ENCODE data around the gene LAD1. TPM values are rescaled to one million over a fixed set of nuclear protein-coding genes. Genes with fewer than 3 reads are reported as not detected.

Gene LAD1
- total and polyA plus RNA-seq, 8 donors = 11.5 to 37.6 (median 12.0) TPM

DNA sequence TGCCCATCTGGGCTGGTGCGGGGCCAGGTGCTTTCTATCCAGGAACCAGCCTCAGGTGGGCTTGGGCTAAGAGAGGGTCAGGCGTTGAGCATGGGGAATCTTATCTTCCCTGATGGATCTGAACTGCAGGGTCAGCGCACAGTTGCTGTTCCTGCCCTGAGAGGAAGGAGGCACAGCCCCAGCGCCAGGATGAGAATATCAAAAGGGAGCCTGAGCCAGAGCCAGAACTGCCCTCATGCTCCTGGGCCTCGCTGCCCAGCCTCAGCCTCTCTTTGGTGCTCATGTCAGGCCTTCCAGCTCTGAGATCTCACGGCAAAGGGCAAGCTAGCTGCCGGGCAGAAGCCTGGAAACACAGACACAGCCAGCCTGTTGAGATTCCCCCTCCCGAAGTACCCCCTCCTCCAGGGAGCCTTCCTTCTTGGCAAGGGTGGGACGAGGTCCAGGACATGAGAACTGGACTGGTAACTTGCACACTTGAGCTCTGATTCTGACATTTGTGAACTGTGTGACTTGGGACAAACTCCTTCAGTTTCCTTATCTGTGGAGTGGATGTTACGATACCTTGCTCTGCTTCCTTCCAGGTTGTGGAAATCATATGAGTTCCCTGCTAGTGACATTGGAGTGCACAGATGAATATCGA, 1.2 kb upstream of the LAD1 start:
- peak in 3 of 4 donors; percentile 31 to 60 (median 56) for DNase-seq
- peaks cover 0 to 12% of the 10 kb centered on the region in 2 donors for H3K4me1 ChIP-seq
- intact Hi-C loops (cut with DNase I) = no loop called here
- ATAC-seq = peak; percentile 28
- H3K4me3 ChIP-seq = peak overlapping the region in 1 of 2 donors; percentile 42
- peak overlapping the region; percentile 26 to 65 for H3K27ac ChIP-seq
- H3K27me3 ChIP-seq = peaks cover 17 to 44% of the 10 kb centered on the region in 2 donors
- H3K36me3 ChIP-seq = no peaks in the 10 kb centered on the region
- no peak for TF ChIP-seq CTCF (IDR thresholded peaks at IDR 0.05)
- no peaks in the 10 kb centered on the region for H3K9me3 ChIP-seq

DNA sequence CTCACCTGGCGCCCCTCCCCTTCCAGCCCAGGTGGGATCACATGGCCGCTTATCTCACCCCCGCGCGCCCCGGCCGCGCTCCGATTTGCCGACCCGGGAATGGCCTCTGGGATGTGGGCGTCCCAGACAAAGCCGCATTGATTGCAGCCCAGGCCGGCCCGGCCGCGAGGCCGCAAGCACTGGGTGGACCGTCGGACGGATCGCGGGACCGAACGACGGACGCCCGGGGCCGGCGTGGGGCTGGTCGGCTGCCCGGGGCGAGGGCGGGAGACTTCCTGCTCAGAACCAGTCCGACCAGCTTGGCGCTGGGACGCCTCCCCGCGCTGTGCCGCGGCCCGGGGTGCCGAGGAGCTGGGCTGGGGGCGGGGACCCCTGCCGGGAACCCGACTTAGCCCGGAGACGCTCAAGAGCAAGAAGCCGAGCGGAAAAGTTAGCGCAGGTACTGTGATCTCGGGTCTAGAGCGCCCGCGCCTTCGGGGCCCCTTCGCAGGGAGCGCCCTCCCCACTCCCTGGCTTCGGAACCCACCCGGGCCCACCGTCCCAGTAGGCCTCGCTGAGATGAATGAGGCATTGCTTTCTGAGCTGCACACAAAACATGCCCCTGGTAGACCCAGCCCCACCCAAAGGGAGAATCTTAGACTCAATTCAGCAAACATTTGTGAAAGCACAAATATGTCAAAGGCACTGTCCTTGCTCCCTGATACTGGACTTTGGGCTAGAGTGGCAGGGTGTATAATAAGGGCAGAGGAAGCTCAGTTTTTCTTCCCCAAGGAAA, 415 bp upstream of the LAD1 start:
- DNase-seq = peak; percentile 27 to 86 (median 54)
- no peaks in the 10 kb centered on the region for H3K9me3 ChIP-seq
- ATAC-seq = peak; percentile 60

DNA sequence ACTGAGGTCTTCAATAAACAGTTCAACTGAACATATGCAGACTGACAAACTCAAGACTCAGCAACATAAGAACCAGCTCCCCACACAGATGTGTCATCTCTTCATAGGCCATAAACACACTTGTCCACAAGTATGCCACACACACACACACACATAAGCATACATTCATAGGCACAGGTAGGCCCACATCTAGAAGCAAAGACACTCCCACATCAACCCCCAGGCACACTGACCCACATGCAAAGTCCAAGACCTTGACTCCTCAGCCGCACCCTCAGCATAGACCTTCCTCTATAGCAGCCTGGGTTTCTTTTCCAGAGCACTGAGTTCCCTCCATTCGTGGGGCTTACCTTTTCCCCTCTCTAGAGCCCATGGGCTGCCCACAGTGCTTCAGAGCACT, 1.4 kb downstream of the LAD1 start:
- intact Hi-C loops (cut with DNase I) = no loop called here
- ATAC-seq (no peak), DNase-seq (no peak)
- Histone ChIP-seq H3K4me3 (peak overlapping the region in 1 of 2 donors; percentile 42), H3K27me3 (peaks cover 17 to 44% of the 10 kb centered on the region in 2 donors), H3K27ac (no peak overlapping the region), H3K36me3 (no peaks in the 10 kb centered on the region), H3K4me1 (no peaks in the 10 kb centered on the region), H3K9me3 (no peaks in the 10 kb centered on the region)
- TF ChIP-seq CTCF (IDR thresholded peaks at IDR 0.05) = no peak

More for the DNA sequence above, 415 bp upstream of the LAD1 start:
- peaks cover 0 to 12% of the 10 kb centered on the region in 2 donors for H3K4me1 ChIP-seq
- TF ChIP-seq CTCF (IDR thresholded peaks at IDR 0.05) = no peak
- intact Hi-C loops (cut with DNase I) = no loop called here
- H3K27me3 ChIP-seq = peaks cover 17 to 44% of the 10 kb centered on the region in 2 donors
- H3K27ac ChIP-seq = peak overlapping the region; percentile 26 to 65
- peak overlapping the region; percentile 17 to 42 for H3K4me3 ChIP-seq
- no peaks in the 10 kb centered on the region for H3K36me3 ChIP-seq

GRCh38 chr1:201396861-201397464, 2.2 kb downstream of the LAD1 start:
- DNase-seq (peak in 3 of 4 donors; percentile 26 to 89 (median 79)), ATAC-seq (peak; percentile 80)
- Histone ChIP-seq H3K27me3 (peaks cover 17 to 44% of the 10 kb centered on the region in 2 donors), H3K4me1 (no peaks in the 10 kb centered on the region), H3K36me3 (no peaks in the 10 kb centered on the region), H3K9me3 (no peaks in the 10 kb centered on the region), H3K4me3 (peak overlapping the region in 1 of 2 donors; percentile 42), H3K27ac (no peak overlapping the region)
- intact Hi-C loops (cut with DNase I) = no loop called here
- TF ChIP-seq CTCF (IDR thresholded peaks at IDR 0.05) = no peak

DNA sequence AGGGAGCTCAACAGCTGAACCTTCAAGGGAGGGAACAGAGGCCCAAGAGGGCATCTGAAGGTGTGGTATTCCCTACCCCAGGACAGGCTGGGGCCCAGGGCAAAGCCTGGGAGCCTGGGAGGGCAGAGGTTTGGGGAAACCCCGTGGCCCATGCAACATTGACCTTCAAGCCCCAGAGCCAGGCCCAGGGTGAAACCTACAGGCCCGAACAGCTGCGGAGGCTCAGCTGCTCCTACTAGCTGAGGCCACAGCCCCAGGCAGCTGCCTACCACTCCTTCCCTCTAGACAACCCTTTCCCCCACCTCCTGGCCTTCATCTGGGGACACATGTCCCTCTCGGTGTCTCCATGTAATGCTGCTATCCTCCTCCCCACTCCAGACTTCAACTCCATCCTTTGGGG, 3.2 kb downstream of the LAD1 start:
- Histone ChIP-seq H3K27ac (no peak overlapping the region), H3K27me3 (peaks cover 17 to 38% of the 10 kb centered on the region in 2 donors)

More for the DNA sequence above, 3.2 kb downstream of the LAD1 start:
- no peaks in the 10 kb centered on the region for H3K4me1 ChIP-seq
- no peaks in the 10 kb centered on the region for H3K9me3 ChIP-seq
- no peaks in the 10 kb centered on the region for H3K36me3 ChIP-seq
- intact Hi-C loops (cut with DNase I) = no loop called here
- DNase-seq (peak in 1 of 4 donors; percentile 58), ATAC-seq (no peak)
- no peak for TF ChIP-seq CTCF (IDR thresholded peaks at IDR 0.05)
- H3K4me3 ChIP-seq = no peak overlapping the region

All from left lung (tissue), 10 donors.